Psoas muscle (tissue), 8 donors: Measurements from ENCODE around the gene SAMD4A. TPM values are rescaled to one million over a fixed set of nuclear protein-coding genes. Genes with fewer than 3 reads are reported as not detected.
"Not testable (repeated sequence)": the region's sequence is repeated elsewhere in the genome, so short reads cannot be mapped to it uniquely, and the experiment has no call there.

ENCODE experiments used
- ATAC-seq, 4 donors: fragments of 200-7000 bp; cut with Tn5 transposase; one replicate each; pipeline ENCODE4 v1.9.1; 2020; ENCODE audit warnings: moderate library complexity in 3 of 4, mild to moderate bottlenecking in 2 of 4
- DNase-seq, 2 donors: peaks; one replicate each; pipeline ENCODE4 v3.0.0-alpha.2; 2020
- H3K27ac ChIP-seq: fragments of 200-600 bp; one replicate; pipeline ENCODE4 v1.8.0; 2022
- H3K27me3 ChIP-seq, 3 donors: fragments of 200-600 bp in 1 of 3; one replicate each; pipeline versions ENCODE4 v1.6.1 to v1.8.0; 2013 to 2022; ENCODE audit warnings: low read length in 2 of 3, mild to moderate bottlenecking in 2 of 3, moderate library complexity in 1 of 3; ENCODE audit not compliant: insufficient read depth in 3 of 3
- H3K36me3 ChIP-seq, 2 donors: fragments of 200-600 bp in 1 of 2; one replicate each; pipeline versions ENCODE4 v1.6.1 to v1.8.0; 2013 to 2022; ENCODE audit warnings: low read depth in 1 of 2, mild to moderate bottlenecking in 1 of 2, moderate library complexity in 1 of 2; ENCODE audit not compliant: insufficient read depth in 1 of 2
- H3K4me1 ChIP-seq: fragments of 200-600 bp; one replicate; pipeline ENCODE4 v1.8.0; 2022
- H3K4me3 ChIP-seq: fragments of 200-600 bp; one replicate; pipeline ENCODE4 v1.8.0; 2022; ENCODE audit warnings: mild to moderate bottlenecking
- H3K9me3 ChIP-seq: fragments of 200-600 bp; one replicate; pipeline ENCODE4 v1.8.0; 2022
- WGBS, 3 donors: extraction: QIAGEN DNeasy Blood & Tissue Kit; methylation state at CpG; one replicate each; pipeline versions ENCODE4 v1.1.6 to v1.1.7; 2013; 5-methylcytosine and 5-hydroxymethylcytosine counted together
- intact Hi-C, 2 donors: fragments of 100-400 bp; cut with DNase I; formaldehyde crosslinking; loops; one replicate each; pipeline versions ENCODE4 v1.11.0 to v1.14.2; 2022
- polyA plus RNA-seq, 3 donors: library from polyadenylated mRNA; stranded (reverse); fragments of 200-250 nt; gene quantifications; one replicate each; pipeline ENCODE4 v1.2.3, GENCODE V29; 2013
- total RNA-seq, 4 donors: library from RNA; stranded (reverse); fragmentation: NEBNext Ultra II Directional in 2 of 4; extraction: Animal tissue kit (Norgen Biotek cat#: 25700) in 2 of 4; gene quantifications; one replicate each; pipeline versions ENCODE4 v1.2.1 to v1.2.4, GENCODE V29; 2021 to 2023
- TF ChIP-seq, protein P1 (sequence below): fragments of 200-600 bp; IDR thresholded peaks from one replicate; pipeline ENCODE4 v1.8.0; 2022; ENCODE audit warnings: antibody characterized with exemption
- donor health status: healthy with polysubstance abuse.
- donor health status: DM: no; HTN: no; CAD: no; lungs with moderate emphysema.
- donor health status: Bipolar disorder and iron deficiency.
- donor health status: healthy.
- donor health status: DM: yes; HTN: yes; CAD: no.
- donor health status: DM: no; HTN: no; CAD: no.
- donor health status: DM: no; HTN: no; CAD: no.
- donor health status: DM: yes; HTN: yes; CAD: no.

Gene SAMD4A
- total and polyA plus RNA-seq, 7 donors: 9.6 to 139 (median 67.9) TPM

DNA sequence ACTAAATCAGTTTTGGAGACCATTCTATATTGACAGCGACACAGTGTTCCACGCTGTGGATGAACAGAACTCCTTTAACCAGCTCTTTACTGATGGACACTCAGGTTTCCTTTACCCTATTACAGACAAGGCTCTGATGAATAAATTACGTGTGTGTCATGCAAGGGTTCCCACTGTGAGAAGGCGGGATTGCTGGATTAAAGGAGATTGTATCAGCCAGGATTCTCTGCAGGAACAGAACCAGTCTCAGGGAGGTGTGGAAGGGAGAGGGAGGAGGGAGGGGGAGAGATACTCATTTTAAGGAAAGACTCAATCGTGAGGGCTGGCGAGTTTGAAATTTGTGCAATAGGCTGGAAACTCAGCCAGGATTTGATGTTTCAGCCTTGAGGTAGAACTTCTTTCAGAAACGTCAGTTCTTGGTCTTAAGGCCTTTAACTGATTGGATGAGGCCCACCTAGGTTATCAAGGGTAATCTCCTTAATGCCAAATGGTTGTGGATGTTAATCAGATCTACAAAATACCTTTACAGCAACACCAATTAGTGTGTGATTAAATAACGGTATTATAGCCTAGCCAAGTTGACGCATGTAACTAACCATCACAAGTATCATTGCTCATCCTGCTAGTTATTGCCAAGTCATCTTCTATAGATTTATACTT, 231.7 kb downstream of the SAMD4A start:
- TF ChIP-seq, protein P1, sequence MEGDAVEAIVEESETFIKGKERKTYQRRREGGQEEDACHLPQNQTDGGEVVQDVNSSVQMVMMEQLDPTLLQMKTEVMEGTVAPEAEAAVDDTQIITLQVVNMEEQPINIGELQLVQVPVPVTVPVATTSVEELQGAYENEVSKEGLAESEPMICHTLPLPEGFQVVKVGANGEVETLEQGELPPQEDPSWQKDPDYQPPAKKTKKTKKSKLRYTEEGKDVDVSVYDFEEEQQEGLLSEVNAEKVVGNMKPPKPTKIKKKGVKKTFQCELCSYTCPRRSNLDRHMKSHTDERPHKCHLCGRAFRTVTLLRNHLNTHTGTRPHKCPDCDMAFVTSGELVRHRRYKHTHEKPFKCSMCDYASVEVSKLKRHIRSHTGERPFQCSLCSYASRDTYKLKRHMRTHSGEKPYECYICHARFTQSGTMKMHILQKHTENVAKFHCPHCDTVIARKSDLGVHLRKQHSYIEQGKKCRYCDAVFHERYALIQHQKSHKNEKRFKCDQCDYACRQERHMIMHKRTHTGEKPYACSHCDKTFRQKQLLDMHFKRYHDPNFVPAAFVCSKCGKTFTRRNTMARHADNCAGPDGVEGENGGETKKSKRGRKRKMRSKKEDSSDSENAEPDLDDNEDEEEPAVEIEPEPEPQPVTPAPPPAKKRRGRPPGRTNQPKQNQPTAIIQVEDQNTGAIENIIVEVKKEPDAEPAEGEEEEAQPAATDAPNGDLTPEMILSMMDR: no peak
- Histone ChIP-seq H3K27me3 (no peaks in the 10 kb centered on the region), H3K4me1 (no peaks in the 10 kb centered on the region), H3K36me3 (no peaks in the 10 kb centered on the region), H3K27ac (no peak overlapping the region), H3K9me3 (peaks cover 6% of the 10 kb centered on the region), H3K4me3 (no peak overlapping the region)
- intact Hi-C loops: no loop called here
- ATAC-seq (no peak), DNase-seq (no peak)
- 74 to 84% (median 78%) methylated on average over 9 of the region's 9 CpGs for WGBS, 3 donors

DNA sequence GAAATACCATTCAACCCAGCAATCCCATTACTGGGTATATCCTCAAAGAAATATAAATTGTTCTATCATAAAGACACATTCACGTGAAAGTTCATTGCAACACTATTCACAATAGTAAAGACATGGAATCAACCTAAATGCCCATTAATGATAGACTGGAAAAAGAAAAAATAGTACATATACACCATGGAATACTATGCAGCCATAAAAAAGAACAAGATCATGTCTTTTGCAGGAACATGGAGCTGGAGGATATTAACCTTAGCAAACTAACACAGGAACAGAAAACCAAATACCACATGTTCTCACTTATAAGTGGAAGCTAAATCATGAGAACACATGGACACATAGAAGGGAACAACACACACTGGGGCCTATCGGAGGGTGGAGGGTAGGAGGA, 234.6 kb downstream of the SAMD4A start:
- H3K4me1 ChIP-seq, H3K27me3 ChIP-seq, H3K4me3 ChIP-seq, H3K36me3 ChIP-seq, H3K27ac ChIP-seq, H3K9me3 ChIP-seq, DNase-seq, ATAC-seq: not testable (repeated sequence)
- intact Hi-C loops: loop anchor here in 1 of 2 donors (5.0 kb wide), 1 partner anchor 239 kb away; no protein-coding TSS in a partner anchor
- 92 to 94% (median 93%) methylated on average over 2 of the region's 2 CpGs for WGBS, 3 donors

- 77 to 84% (median 78%) methylated on average over 7 of the region's 7 CpGs for WGBS, 3 donors
- TF ChIP-seq, protein P1: no peak
- intact Hi-C loops: loop anchor here in 1 of 2 donors (5.0 kb wide), 1 partner anchor 241 kb away; no protein-coding TSS in a partner anchor
- no peak overlapping the region for H3K4me3 ChIP-seq
- no peak for ATAC-seq
- no peak for DNase-seq
- H3K4me1 ChIP-seq: no peaks in the 10 kb centered on the region
- H3K36me3 ChIP-seq: no peaks in the 10 kb centered on the region
- no peak overlapping the region for H3K27ac ChIP-seq
- no peaks in the 10 kb centered on the region for H3K27me3 ChIP-seq
- H3K9me3 ChIP-seq: no peaks in the 10 kb centered on the region
Measured at GRCh38 chr14:54803396-54803795, 236.5 kb downstream of the SAMD4A start.

- ATAC-seq (no peak), DNase-seq (no peak)
- WGBS, 3 donors: 79 to 85% (median 80%) methylated on average over 13 of the region's 13 CpGs
- intact Hi-C loops: loop anchor here (2.0 to 5.0 kb wide), 2 partner anchors 241 to 242 kb away; no protein-coding TSS in a partner anchor
- Histone ChIP-seq H3K9me3 (no peaks in the 10 kb centered on the region), H3K27ac (no peak overlapping the region), H3K36me3 (no peaks in the 10 kb centered on the region), H3K27me3 (no peaks in the 10 kb centered on the region), H3K4me3 (no peak overlapping the region), H3K4me1 (no peaks in the 10 kb centered on the region)
- TF ChIP-seq, protein P1: no peak
Measured at GRCh38 chr14:54803926-54804537, 237.1 kb downstream of the SAMD4A start.

GRCh38 chr14:54804538-54805041, 237.7 kb downstream of the SAMD4A start:
- Histone ChIP-seq H3K36me3 (no peaks in the 10 kb centered on the region), H3K27ac (no peak overlapping the region), H3K4me1 (no peaks in the 10 kb centered on the region), H3K27me3 (no peaks in the 10 kb centered on the region), H3K4me3 (no peak overlapping the region), H3K9me3 (no peaks in the 10 kb centered on the region)
- WGBS, 3 donors: 74 to 81% (median 76%) methylated on average over 16 of the region's 16 CpGs
- DNase-seq: no peak
- ATAC-seq: no peak
- TF ChIP-seq, protein P1: no peak
- intact Hi-C loops: loop anchor here (2.0 to 5.0 kb wide), 2 partner anchors 242 kb away; no protein-coding TSS in a partner anchor
